GM19240 (cell line): Measurements from ENCODE around the gene SGSM1.

Experiments
- DNase-seq: peaks from one replicate; pipeline ENCODE4 v3.0.0; 2011; ENCODE audit warnings: low spot score; ENCODE audit not compliant: insufficient read length

Gene SGSM1

DNA sequence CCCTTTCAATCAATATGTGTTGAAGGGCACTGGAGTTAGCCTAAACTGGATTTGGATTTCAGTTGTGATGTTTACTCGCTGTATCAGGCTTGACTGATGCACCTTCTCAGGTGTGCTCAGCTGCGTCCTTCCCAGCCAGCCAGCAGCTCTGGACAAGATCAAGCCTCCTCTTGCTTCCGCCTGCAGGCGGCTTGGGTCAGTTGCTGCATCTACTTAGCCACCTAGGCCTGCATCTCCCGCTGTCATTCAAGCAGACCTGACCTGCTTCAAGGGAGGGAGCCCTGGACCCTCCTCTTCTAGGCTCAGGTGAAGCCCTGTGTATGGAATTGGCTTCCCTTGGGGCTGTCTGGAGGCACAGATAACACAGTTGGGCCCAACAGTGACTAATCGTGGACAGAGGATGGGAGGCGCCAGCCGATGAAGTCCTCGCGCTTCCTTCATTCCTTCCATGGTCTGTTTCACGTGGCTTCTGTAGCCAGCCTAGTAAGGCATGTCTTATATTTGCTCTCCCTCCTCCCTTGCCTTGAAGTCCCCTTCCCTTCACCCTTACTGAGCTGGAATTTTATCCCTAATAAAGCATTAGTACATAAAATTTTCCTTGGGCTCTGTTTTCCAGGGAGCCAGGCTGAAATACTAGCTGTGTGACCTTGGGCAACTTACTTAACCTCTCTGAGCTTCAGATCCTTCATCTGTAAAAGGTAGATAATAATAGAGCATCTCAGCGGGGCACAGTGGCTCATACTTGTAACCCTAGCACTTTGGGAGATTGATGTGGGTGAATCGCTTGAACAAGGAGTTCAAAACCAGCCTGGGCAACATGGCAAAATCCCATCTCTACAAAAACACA, 142.6 kb downstream of the SGSM1 start:
- no peak for DNase-seq

DNA sequence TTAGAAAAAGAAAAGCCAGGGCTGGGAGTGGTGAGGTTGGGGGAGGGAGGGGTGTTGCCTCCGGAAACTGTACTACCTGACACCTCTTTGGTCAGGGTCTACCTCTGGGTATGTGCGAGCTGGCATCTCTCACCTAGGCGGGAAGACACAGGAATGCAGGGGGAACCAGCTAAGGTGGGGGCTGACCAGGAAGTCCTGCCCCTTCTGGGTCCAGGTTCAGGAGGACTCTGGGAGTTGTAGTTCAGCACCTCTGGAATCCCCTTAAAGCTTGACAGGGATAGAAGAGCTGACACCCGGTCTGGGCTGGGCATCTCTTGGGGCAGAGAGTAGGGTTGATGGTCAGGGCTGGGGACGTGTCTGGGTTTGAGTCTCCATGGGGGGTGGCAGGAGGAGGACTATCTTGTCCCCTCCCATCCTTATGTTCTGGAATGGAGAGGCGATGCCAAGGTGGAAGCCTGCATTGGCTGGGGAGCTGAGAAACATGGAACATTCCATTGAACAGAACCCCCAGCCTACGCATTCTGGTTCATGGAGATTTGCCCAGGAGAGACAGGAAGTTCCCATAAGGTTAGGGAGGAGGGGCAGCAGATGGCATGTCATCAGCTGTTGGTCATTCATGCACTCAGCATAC, 144.4 kb downstream of the SGSM1 start:
- DNase-seq, result no peak

DNA sequence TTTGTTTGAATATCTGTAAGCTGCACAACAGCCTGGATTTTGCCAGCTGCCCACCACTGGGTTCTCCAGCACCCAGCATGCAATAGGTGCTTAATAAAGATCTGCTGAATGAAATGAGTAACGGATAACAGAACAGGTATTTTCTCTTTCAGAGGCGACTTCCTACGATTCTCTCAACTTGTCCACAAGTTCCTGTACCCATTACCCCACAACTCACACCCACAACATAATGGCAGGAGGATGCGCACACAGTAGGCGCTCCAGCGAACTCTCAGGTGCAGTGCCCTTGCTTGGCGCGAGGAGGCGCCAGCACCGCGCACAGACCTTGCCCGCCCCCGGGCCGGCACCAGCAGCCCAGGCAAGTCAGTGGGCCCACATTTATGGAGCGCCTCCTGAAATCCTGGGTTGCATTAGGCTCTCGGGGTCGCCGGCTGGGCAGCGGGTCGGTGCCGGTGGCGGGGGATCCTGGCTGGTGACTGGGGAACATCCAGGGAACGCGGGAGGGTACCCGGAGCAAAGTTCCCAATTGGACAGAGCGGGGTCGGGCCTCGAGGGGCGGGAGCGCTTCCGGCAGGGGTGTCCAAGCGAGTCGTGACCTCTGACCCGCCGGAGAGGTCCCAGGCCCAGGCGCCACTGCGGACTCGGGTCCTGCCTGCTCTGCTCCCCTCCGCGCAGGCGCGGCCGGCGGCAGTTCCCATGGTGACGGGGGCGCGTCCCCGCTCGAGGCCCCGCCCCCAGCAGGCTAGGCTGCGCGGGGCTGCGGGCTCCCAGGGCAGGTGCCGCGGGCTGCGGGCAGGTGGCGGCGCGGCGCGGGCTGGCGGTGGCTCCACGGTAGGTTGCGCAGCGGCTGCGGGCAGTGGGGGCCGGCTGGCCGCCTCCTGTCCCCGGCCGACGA, 146.2 kb downstream of the SGSM1 start, which contains the start of gene KIAA1671:
Gene KIAA1671, plus strand, starts transcription at position 775 of the 895 bp plus-strand sequence. CDS start 75,284 bp downstream, outside the sequence.
- DNase-seq, result peak; percentile 76

DNA sequence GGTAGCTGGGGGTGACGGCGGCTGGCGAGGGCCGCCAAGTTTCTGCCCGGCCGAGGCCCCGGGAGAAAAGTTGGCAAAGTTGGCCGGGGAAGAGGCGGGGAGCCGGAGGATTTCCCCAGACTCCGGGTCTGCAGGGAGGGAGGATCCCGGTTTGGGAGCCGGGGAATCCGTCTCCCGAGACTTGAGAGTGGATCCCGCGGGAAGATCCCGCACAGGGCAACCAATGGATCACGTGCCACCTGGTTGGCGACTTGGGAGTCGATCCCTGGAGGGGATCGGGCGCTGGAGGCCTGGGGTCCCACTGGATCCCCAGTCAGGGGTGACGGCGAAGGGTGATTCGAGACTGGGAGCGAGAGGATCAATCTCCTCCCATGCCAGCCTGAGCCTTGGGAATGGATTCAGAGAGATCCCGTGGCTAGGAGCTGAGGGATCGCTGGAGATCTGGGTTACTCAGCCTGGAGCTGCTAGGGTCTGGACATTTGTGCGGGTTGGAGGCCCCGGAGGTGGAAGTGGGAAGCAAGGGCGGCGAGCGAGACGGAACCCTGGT, 146.9 kb downstream of the SGSM1 start:
- DNase-seq, result no peak

DNA sequence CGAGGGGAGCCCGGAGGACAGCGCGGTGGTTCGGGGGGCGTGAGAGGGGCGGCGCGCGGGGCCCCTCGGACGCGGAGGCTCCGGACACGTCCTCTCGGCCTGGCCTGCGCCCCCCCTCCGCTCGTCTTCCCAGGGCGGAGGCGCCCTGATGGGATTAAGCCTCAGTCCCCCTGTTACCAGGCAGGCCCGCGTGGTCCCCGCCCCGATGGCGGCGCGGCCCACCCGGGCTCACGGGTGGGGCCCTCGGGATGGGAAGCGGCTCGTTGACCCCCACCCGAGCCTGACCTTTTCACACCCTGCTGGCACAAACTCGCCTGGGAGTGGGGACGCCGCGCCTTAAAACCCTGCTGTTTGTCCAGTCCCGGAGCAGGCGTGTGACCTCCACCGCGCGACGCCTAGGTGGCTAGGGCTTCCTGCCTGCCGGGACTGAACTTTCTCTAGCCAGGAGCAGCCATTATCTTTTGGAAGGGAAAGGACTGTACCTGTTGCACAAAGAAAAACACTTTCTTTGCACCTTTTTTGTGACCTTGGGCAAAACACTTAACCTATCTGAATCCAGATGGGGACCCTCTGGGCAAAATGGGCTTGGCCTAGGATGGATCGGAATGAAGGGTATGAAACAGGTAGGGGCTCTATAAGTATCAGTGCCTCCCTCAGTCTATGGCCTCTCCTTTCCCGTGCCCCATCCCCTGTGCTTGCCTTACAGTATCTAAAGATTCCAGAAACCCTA, 147.5 kb downstream of the SGSM1 start:
- DNase-seq, result no peak

DNA sequence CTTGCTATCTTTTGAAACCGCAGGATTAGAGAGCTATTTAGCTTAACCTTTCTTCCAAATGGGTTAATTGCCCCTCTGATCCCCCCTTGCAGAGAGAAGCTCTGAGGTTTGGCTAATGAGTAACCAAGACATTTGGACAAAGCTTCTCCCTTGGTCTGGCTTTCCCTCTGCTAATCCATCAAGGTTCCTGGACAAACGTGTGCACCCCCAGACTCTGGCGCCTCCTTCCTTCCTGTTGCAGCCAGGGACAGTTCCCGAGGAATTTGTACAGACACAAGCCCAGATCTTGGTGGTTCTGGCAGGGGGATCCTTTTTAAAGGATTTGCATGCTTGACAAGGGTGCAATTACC, 148.1 kb downstream of the SGSM1 start:
- no peak for DNase-seq

DNA sequence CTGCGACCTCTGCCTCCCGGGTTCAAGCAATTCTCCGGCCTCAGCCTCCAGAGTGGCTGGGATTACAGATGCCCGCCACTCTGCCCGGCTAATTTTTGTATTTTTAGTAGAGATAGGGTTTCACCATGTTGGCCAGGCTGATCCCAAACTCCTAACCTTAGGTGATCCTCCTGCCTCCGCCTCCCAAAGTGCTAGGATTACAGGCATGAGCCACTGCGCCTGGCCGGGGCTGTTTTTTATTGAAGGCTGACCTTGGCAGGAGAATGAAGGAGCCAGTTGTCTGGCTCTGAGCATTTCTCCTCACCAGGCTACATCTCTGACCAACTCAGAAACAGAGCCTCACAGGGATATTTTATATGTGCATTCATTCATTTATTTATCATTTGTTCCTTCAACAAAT, 148.8 kb downstream of the SGSM1 start:
- no peak for DNase-seq

DNA sequence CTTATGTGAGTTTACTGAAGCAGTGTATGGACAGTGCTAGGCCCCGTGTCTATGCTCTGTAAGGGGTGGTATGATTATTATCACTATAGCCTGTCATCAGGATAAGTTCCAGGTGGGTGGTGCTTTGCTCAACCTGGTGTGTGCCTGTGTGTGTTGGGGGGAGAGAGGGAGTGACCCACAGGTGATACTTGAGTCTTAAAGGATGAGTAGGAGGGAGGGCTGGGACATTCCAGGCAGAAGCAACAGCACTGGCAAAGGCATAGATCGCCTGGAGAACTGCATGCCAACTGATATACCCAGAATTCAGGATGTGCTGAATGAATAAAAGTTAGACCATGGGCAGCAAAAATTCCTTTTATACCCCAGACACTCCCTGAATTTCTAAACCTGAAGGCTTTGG, 151.0 kb downstream of the SGSM1 start:
- DNase-seq, result no peak

DNA sequence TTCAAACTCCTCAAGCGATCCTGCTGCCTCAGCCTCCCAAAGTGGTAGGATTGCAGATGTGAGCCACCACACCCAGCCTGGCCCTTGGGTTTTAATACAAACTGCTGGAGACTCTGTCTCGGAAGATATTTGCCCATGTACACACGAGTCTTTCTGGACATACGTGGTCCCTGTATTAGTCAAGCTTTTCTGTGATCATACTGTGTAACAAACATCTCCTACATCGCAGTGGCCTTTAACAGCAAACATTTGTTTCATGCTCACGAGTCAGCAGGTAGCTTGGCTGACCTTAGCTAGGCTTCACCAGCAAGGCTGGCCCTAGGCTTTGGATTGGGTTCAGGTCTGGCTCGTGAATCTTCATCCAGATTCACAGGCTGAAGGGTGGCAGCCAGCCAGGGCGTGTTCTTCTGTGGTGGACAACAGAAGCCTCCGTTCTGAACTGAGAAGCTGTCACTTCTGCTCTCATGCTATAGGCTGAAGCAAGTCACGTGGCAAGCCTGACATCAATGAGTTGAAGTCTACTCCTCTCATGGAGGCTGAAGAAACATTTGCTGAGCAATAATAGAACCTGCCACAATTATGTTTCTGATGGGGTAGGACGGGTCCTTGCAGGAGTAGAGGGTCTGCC, 155.3 kb downstream of the SGSM1 start:
- DNase-seq, result no peak

DNA sequence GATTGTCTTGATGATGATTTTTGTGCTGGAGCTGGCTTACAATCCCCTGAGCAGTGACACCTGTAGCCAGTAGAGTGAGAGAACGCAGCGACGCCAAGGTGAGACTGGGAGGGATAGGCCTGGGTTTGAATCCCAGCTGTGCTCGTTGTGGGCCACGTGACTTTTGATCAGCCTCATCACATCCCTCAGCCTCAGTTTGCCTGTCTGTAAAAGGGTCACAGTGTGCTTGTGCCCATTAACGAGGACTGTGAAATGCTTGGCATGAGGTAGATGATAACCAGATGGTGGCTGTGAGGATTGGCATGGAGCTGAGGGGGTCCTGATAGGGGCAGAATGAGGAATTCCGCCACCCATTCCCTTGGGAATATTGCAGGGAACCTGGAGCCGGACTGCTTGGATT, 156.1 kb downstream of the SGSM1 start:
- no peak for DNase-seq

DNA sequence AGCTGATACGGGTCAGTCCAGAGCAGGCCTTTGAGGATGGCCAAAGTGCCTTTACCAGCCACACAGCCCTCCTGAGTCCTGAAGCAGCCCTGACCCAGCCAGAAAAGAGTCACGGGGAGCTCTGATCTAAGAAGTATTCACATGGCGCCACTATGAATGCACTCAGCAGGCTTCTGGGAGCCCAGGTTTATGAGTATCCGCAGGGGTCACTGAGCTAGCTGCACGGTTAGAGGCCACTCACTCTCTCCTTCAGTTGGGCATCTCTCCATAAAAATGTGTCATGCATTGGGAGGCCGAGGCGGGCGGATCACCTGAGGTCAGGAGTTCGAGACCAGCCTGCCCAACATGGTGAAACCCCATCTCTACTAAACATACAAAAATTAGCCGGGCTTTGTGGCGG, 156.8 kb downstream of the SGSM1 start:
- DNase-seq, result no peak

DNA sequence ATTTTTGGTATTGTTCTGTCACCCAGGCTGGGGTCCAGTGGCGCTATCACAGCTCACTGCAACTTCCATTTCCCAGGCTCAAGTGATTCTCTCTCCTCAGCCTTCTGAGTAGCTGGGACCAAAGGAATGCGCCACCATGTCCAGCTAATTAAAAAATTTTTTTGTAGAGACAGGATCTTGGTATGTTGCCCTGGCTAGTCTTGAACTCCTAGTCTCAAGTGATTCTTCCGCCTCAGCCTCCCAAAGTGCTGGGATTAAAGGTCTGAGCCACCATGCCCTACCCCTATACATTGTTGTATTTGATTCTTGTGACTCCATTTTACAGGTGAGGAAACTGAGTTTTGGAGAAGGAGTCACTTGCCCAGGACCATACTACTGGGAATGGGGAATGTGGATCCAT, 158.4 kb downstream of the SGSM1 start:
- DNase-seq, result no peak

DNA sequence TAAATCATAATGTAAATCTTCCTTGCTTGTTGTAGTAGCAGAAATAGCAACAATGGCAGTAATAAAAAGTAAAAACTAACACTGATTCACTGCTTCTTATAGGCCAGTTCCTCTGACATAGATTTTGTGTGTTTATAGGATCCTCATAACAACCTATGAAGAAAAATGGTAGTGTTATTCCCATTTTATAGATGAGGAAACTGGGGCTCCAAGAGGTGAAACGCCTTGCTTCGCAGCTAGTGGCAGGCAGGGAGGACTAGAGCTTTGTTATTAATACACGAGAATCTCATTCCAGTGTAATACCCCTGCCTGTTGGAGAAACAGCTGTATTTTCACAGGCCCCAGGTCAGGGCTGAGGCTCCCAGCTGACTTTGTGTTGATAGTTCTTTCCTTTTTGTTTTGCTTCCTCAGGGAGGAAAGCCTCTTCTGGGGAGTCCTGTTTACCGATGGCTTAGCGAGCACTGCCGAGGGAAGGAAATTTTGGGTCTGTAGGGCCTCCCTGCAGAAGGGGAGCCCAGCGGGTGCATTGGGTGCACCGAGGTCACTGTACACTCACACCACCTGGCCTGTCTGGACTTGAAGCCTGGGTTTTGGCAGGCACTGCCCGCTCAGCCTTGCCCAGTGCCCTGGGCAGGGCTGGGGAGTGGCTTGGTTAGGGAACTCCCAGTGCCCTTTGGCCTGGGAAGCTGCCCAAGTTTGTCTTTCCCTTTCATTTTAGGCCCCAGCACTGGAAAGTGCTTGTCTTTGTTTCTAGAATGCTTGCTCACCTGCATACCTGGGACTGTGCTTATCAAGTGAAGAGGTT, 160.0 kb downstream of the SGSM1 start:
- no peak for DNase-seq

DNA sequence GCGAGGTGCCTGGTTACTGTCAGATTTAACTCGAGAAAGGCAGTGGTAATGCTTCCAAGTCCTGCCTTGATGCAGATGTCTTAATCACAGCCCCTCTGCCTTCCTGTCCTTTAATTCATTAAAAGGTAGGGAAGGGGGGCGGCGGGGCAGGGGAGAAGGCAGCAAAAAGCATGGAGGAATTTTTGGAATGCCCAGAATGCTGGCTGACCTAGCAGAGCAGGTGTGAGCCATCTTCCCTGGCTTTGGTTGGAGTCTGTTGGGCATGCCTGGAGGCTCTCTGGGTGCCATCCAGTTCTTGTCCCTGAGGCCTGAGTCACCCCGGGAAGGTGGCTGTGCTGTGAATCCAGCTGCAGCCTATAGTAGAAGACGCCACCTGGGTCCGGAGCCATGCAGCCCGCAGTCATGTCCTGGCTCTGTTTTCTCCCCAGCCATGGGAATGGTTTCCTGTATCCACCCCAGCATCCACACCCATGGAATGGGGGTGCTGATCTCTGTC, 162.1 kb downstream of the SGSM1 start:
- no peak for DNase-seq

DNA sequence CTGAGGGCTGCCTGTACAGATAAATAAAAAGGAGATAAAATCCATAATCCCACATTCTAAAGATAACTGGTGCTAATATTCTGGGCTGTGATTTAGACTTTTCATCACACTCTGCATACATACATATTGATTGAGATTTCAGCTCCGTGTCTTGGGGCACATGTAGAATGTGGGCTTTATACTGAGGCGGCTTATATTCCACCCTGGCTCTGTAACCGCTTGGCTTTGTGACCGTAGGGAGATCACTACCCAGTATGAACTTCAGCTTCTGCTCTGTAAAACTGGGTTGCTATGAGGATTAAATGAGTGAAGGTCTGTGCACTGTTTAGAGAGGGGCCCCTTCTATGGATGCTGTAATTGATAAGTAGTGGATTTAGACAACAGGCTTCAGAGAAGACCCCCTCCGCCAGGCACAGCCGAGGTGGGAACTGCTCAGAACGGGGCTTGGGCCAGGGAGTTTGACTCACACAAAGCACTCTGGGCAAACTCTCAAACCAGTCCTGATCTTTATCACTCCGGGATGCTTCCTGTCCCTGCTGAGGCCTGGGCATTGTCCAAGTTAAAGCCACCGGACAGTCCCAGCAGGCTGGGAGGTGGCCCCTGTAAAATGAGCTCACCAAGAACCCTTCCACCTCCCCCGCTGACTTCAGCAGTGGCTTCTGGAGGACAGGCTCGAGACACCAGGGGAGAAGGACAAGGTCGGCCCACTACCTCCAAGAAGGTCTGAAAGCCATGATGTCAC, 163.7 kb downstream of the SGSM1 start:
- DNase-seq, result no peak

DNA sequence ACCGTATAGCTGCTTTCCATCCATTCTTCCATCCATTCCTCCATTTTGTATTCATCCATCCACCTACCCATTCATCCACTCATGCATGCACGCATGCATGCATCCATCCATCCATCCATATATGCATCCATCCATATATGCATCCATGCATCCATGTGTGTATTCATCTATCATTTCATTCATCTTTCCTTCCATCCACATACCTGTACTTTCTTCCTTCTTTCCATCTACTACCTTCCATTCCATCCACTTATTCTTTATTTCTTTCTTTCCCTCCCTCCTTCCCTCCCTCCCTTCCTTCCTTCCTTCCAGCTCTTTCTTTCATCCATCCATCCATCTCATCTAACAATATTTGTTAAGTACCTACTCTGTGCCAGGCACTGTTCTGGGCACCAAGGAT, 166.4 kb downstream of the SGSM1 start:
- no peak for DNase-seq

DNA sequence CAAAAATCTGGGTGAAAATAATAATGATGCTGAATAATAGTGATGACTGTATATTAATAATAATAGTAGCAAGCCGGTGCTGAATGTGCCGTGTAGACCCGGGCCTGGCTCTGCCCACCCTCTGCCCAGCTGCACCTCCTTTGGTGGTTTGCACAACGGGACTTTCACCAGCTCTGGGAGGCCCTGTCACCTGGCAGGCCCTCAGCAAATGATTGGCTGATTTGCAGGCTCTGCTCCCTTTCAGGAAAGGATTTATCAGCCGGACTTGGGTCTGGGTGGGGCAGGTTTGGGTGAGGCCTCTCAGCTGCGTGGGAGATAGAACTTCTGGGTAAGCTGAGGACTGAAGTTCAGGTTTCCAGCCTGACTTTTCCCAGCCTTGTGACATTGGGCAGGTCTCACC, 167.9 kb downstream of the SGSM1 start:
- no peak for DNase-seq

DNA sequence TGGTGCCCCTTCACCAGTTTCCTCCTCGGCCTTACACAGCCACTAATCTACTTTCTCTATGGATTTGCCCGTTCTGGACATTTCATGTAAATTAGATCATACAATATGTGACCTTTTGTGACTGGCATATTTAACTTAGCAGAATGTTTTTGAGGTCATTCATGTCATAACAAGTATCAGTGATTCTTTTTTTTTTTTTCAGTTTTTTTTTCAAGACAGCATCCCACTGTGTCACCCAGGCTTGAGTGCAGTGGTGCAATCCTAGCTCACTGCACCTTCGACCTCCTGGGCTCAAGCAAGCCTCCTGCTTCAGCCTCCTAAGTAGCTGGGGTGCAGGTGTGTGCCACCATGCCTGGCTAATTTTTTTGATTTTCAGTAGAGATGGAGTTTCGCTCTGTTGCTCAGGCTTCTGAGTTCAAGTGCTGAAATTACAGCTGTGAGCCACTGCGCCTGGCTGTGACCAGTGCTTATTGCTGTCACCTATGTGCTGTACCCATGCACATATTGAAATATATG, 169.2 kb downstream of the SGSM1 start:
- DNase-seq, result no peak
